Ascending aorta (tissue), 2 donors: Measurements from ENCODE around the gene SLC25A3. TPM values are rescaled to one million over a fixed set of nuclear protein-coding genes. Genes with fewer than 3 reads are reported as not detected.
"Not testable (repeated sequence)": the region's sequence is repeated elsewhere in the genome, so short reads cannot be mapped to it uniquely, and the experiment has no call there.

Experiments
- DNase-seq, 2 donors: peaks; one replicate each; pipeline ENCODE4 v3.0.0-alpha.2; 2019; ENCODE audit warnings: low spot score in 2 of 2
- H3K27ac ChIP-seq, 2 donors: fragments of 200-600 bp; sonication (generic); one replicate each; pipeline ENCODE4 v1.5.1; 2016 to 2017; ENCODE audit warnings: mild to moderate bottlenecking in 1 of 2
- H3K27me3 ChIP-seq: fragments of 200-600 bp; sonication (generic); one replicate; pipeline ENCODE4 v1.5.1; 2017
- H3K36me3 ChIP-seq, 2 donors: fragments of 200-600 bp; sonication (generic); one replicate each; pipeline ENCODE4 v1.5.1; 2016
- H3K4me1 ChIP-seq, 2 donors: fragments of 200-600 bp; sonication (generic); one replicate each; pipeline ENCODE4 v1.5.1; 2016 to 2017; ENCODE audit warnings: mild to moderate bottlenecking in 1 of 2
- H3K4me3 ChIP-seq, 2 donors: fragments of 200-600 bp; sonication (generic); one replicate each; pipeline ENCODE4 v1.5.1; 2016 to 2017; ENCODE audit warnings: mild to moderate bottlenecking in 1 of 2
- H3K9me3 ChIP-seq, 2 donors: fragments of 200-600 bp; sonication (generic); one replicate each; pipeline ENCODE4 v1.5.1; 2016
- intact Hi-C: fragments of 100-400 bp; cut with DNase I; formaldehyde crosslinking; loops from one replicate; pipeline ENCODE4 v1.15.1; 2023
- total RNA-seq: library from RNA; depleted of rRNA; stranded (reverse); fragments of >200 nt; gene quantifications from one replicate; pipeline ENCODE4 v1.1.0, GENCODE V29; 2016
- TF ChIP-seq, protein P1 (sequence below), 3 experiments: fragments of 200-600 bp in 2 of 3; fragments of 450-650 bp in 1 of 3; sonication (generic) in 2 of 3; IDR thresholded peaks; one replicate each; pipeline ENCODE4 v1.5.1; 2016 to 2019; ENCODE audit warnings: antibody characterized with exemption in 3 of 3, mild to moderate bottlenecking in 1 of 3, moderate library complexity in 1 of 3

SLC25A3 gene
- total RNA-seq, 1 donor from 2014 or later = 437 TPM

DNA sequence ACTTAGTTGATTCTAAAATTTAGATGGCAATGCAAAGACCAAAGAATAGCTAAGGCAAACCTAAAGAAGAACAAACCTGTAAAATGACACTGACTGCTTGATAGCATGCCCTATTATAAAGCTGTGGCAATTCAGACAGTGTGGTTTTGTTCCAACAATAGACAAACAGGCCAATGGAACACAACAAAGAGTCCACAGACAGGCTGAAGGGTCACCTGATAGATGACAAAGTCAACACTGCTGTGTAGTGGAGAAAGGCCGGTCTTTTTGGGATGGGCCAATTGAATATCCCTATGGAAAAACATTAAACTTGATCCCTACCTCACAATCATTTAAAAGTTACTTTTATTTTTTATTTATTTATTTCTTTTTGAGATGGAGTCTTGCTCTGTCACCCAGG lies 33.8 kb upstream of the SLC25A3 start:
- no peak for DNase-seq
- TF ChIP-seq, protein P1, sequence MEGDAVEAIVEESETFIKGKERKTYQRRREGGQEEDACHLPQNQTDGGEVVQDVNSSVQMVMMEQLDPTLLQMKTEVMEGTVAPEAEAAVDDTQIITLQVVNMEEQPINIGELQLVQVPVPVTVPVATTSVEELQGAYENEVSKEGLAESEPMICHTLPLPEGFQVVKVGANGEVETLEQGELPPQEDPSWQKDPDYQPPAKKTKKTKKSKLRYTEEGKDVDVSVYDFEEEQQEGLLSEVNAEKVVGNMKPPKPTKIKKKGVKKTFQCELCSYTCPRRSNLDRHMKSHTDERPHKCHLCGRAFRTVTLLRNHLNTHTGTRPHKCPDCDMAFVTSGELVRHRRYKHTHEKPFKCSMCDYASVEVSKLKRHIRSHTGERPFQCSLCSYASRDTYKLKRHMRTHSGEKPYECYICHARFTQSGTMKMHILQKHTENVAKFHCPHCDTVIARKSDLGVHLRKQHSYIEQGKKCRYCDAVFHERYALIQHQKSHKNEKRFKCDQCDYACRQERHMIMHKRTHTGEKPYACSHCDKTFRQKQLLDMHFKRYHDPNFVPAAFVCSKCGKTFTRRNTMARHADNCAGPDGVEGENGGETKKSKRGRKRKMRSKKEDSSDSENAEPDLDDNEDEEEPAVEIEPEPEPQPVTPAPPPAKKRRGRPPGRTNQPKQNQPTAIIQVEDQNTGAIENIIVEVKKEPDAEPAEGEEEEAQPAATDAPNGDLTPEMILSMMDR (IDR thresholded peaks at IDR 0.05) = no peak
- no peaks in the 10 kb centered on the region for H3K36me3 ChIP-seq
- H3K27ac ChIP-seq = no peak overlapping the region
- no peaks in the 10 kb centered on the region for H3K4me1 ChIP-seq
- H3K27me3 ChIP-seq = no peaks in the 10 kb centered on the region
- intact Hi-C loops = no loop called here
- H3K9me3 ChIP-seq = peaks cover 0 to 6% of the 10 kb centered on the region in 2 donors
- H3K4me3 ChIP-seq = no peak overlapping the region

GRCh38 chr12:98561846-98562245 lies 31.6 kb upstream of the SLC25A3 start:
- Histone ChIP-seq H3K27me3 (no peaks in the 10 kb centered on the region), H3K27ac (no peak overlapping the region), H3K9me3 (peaks cover 0 to 6% of the 10 kb centered on the region in 2 donors), H3K4me1 (no peaks in the 10 kb centered on the region), H3K36me3 (no peaks in the 10 kb centered on the region), H3K4me3 (no peak overlapping the region)
- no peak for DNase-seq
- TF ChIP-seq, protein P1 (IDR thresholded peaks at IDR 0.05) = no peak
- intact Hi-C loops = no loop called here

DNA sequence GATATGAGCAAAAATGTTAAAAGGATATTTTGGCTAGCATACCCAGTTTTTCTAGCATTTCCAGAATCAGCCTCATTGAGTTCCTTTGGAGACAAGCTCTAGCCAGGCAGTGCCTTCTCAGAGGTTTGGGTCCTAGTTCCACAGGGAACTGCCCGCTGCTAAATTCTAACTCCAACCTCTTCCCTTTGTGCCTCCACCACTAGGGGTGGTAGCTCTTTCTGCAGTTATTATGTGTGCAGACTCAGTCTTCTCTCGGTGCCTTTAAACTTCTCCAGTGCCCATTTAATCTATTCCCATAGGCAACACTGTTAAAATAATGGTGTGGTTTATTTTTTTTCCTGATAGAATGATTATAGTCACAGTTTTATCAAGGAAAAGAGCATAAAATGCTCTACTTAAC lies 21.5 kb upstream of the SLC25A3 start:
- DNase-seq = no peak
- no peak overlapping the region for H3K27ac ChIP-seq
- H3K36me3 ChIP-seq = no peaks in the 10 kb centered on the region
- intact Hi-C loops = no loop called here
- no peak overlapping the region for H3K4me3 ChIP-seq
- no peaks in the 10 kb centered on the region for H3K27me3 ChIP-seq
- no peaks in the 10 kb centered on the region for H3K9me3 ChIP-seq
- H3K4me1 ChIP-seq = no peaks in the 10 kb centered on the region
- TF ChIP-seq, protein P1 (IDR thresholded peaks at IDR 0.05) = no peak

DNA sequence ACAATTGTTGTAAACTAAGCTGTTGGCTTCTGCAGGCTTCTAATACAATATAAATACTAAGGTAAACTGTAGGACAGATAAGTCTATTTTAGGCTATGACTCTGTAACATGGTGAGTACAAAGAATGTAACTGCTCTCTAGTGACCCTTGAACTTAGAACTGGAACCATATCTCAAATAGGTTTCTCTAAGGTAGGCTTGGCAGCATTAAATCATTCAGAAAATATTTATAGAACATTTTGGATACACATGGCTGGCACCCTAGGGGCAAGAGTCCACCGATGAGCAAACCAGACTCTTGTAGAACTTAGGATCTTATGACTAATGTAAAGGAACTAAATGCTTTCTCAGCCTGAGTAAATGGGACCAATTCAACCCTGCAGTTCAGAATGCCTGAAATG lies 19.4 kb upstream of the SLC25A3 start:
- Histone ChIP-seq H3K4me3 (no peak overlapping the region), H3K27ac (no peak overlapping the region), H3K4me1 (no peaks in the 10 kb centered on the region), H3K36me3 (no peaks in the 10 kb centered on the region), H3K27me3 (no peaks in the 10 kb centered on the region), H3K9me3 (no peaks in the 10 kb centered on the region)
- intact Hi-C loops = no loop called here
- DNase-seq = no peak
- TF ChIP-seq, protein P1 (IDR thresholded peaks at IDR 0.05) = no peak

GRCh38 chr12:98575013-98575412 lies 18.5 kb upstream of the SLC25A3 start:
- no peak overlapping the region for H3K27ac ChIP-seq
- H3K36me3 ChIP-seq = no peaks in the 10 kb centered on the region
- intact Hi-C loops = no loop called here
- no peaks in the 10 kb centered on the region for H3K4me1 ChIP-seq
- no peaks in the 10 kb centered on the region for H3K9me3 ChIP-seq
- TF ChIP-seq, protein P1 (IDR thresholded peaks at IDR 0.05) = no peak
- DNase-seq = no peak
- H3K4me3 ChIP-seq = no peak overlapping the region
- no peaks in the 10 kb centered on the region for H3K27me3 ChIP-seq

DNA sequence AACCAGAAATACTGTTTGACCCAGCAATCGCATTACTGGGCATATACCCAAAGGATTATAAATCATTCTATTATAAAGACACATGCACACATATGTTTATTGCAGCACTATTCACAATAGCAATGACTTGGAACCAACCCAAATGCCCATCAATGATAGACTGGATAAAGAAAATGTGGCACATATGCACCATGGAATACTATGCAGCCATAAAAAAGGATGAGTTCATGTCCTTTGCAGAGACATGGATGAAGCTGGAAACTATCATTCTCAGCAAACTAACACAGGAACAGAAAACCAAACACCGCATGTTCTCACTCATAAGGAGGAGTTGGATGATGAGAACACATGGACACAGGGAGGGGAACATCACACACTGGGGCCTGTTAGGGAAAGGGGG lies 16.7 kb upstream of the SLC25A3 start:
- intact Hi-C loops, H3K9me3 ChIP-seq, H3K4me3 ChIP-seq, H3K27ac ChIP-seq, DNase-seq, H3K27me3 ChIP-seq, H3K4me1 ChIP-seq, H3K36me3 ChIP-seq: not testable (repeated sequence)
